ENCODE results near the gene ABTB2.

Gene ABTB2

DNA sequence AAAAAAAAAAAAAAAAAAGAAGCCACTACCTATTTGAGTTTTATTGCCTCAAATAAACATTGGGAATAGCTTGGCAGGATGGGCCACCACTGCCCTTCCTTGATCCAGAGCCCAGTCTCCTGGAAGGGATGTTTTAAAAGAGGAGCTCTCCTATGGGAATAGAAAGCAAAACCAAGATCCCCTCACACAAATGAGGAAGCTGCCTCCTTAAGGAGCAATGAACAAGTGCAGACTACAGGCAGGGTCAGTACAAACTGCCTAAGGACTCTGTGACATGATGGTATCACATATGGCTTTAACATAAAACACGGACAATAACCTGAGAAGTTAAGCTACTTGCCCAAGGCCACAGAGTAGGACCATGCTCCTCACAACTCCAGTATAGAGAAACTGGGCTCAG, 131.6 kb downstream of the ABTB2 start:
- DNase-seq: no peak

DNA sequence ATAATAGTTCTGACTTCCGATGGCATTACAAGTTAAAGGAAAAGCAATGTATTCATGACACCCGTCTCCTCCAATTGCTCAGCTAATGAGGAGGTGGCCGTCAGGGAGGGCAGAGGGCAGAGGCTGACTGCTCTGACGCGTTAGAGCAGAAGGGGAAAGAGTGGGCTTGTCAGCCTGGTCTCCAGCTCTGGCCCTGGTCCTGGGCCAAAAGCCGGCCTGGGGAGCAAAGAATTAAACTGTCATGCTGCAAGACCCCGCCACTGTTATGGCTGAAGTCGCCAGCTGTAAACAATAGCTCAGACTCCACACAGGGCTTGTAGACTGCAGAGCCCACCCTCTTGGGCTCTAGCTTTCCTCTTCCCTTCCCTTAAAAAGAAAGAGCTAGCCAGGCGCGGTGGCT, 132.7 kb downstream of the ABTB2 start:
- no peak for DNase-seq

DNA sequence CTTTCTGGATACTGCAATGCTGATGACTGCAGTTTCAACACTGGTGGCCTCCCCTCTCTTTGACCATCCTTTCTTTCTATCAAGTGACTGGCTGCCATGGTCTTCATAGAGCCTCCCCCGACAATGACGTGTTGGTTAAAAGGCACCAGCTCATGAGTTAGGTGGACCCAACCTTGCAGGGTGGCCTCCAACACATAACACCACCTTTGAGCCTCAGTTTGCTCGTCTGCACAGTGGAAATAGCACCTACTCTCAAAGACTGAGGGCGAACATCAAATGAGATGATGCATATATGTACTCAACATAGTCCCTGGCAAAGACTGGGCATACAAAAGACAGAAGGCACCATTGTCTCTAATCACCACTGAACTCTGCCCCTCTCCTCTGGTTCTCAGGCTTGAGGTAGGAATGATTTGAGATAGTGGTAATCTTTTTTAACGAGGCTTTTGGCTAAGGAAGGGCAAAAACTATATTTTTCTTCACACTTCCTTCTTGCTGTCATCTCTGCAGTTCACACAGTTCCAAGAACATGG, 133.3 kb downstream of the ABTB2 start:
- no peak for DNase-seq

GRCh38 chr11:34223907-34224306, 133.9 kb downstream of the ABTB2 start:
- no peak for DNase-seq

DNA sequence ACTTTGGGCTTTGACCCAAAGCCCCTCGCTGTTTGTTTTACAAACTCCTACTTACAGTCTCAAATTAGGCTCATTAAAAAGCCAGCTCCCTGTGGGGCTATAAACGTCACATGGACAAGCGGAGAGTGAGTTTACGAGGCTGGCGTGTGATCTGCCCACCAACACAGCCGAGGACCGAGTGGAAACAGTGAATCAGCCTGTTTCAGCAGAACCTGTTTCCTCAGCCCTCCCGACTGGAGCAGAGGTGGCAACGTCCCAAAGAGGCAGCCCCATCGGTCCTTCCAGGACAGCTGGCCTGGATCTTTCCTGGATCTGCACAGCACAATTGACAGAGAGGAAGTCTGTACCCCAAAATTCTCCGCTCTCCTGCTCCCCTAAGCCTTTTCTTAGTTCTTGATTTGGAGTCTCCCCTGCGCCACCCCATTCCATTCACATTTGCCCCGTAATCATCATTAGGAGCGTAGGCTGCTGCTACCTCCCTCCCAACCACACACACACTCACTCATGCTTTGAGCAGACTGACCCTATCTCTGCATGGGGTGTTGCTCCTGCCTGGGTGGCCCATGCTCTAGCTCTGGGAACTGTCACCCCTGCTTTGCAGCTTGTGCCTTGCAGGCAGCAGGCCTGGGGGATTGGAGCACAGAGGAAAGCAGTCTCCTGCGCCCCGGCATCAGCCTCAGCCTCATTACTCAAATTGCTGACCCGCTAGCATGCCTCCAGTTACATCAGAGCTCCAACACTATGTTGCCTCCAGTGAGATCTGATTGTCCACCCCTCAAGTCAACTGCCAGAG, 134.6 kb downstream of the ABTB2 start:
- DNase-seq: peak; percentile 65

GRCh38 chr11:34222030-34222429, 135.8 kb downstream of the ABTB2 start:
- no peak for DNase-seq

- DNase-seq: no peak
Measured at GRCh38 chr11:34219941-34220370, 137.9 kb downstream of the ABTB2 start.

DNA sequence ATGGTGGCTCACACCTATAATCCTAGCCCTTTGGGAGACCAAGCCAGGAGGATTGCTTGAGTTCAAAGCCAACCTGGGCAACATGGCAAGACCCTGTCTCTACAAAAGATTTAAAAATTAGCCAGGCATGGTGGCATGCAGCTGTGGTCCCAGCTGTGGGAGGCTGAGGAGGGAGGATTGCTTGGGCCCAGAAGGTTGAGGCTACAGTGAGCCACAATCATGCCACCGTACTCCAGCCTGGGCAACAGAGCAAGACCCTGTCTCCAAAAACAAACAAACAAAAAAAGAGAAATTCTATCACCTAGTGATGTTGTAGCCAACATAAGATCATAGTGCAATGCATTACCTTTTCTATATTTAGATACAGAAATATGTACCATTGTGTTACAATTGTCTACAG, 138.5 kb downstream of the ABTB2 start:
- DNase-seq: no peak

- peak; percentile 95 for DNase-seq
Measured at GRCh38 chr11:34218756-34219155, 139.1 kb downstream of the ABTB2 start.

DNA sequence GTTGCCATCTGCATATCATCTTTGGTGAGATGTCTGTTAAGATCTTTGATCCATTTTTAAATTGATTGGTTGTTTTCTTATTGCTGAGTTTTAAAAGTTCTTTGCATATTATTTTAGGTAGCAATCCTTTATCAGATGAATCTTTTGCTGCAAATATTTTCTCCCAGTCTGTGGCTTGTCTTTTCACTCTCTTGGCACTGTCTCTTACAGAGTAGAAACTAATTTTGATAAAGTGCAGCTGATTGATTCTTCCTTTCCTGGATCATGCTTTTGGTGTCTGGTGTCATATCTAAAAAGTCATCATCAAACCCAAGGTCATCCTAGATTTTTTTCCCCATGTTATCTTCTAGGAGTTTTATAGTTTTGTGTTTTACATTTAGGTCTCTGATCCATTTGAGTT, 139.7 kb downstream of the ABTB2 start:
- no peak for DNase-seq

GRCh38 chr11:34216706-34217105, 141.1 kb downstream of the ABTB2 start:
- no peak for DNase-seq

DNA sequence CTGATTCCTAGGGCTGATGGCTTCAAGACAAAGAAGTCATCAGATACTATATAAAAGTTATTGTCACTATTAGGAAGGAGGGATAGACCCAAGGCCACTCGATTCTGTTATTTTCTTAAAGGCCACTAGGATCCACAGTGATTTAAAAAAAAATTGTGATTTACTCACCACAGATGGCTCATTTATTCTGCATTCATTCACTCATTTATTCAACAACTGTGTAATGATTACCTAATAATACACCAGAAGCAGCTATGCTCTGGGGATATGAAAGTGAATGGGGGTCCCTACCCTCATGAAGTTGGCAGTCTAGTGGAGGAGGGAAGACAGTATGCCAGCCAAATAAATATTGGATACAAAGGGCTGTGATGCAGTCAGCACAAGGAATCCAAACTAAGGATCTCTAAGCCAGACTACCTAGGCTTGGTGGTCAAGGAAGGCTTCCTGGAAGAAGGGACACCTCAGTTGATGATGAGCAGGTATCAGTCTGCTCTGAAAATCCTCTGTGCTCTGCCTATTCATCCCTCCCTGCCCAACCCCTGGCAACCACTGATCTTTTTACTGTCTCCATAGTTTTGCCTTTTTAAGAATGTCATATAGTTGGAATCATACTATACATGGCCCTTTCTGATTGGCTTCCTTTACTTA, 141.9 kb downstream of the ABTB2 start:
- no peak for DNase-seq

DNA sequence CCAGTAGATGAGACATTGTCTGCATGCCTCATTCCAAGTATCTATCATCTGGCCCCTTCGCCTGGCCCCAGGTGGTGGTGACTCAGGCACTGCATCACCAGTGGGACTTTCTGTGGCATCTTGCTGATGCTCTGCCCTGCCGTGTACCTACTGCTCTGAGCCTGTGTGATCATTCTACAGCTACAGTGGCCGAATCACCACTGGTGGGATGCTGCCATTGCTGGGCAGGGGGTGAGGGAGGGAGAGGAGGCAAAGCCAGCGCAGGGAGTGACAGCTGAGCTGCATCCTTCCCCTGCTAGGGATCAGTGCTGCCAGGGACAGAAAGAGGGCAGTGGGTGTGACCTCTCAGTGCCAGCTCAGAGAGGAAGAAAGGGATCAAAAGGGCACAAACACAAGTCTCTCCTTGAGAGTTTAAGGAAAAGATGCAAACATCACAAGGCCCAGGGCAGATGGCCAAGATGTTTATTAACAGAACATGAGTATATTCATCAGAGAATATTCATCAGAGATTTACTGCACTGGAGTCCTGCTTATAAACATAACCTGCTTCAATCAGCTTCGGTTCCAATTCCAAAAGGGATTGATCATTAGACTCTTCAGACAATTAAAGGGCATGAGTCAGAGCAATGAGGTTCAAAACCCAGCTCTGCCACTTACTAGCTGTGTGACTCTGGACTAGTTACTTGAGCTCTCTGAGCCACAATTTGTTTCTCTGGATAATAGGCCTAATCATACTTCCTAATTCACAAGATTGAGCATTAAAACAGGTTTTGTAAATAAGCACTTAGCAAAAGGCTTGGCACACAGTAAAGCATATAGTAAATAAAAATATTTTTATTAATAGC, 142.6 kb downstream of the ABTB2 start:
- no peak for DNase-seq

DNA sequence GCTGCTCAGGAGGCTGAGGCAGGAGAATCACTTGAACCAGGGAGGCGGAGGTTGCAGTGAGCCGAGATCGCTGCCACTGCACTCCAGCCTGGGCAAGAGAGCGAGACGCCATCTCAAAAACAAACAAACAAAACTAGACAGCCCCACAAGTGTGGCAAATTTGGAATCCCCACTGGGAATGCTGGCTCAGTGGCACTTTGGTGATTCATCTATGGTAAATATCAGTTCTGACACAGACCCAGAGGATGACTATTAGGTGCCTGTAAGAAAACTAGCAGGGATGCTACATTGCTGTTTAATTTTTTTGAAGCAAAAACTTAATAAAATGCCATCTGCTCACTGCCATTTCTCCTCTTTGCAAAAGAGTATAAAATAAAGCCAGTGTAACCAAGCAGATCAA, 144.4 kb downstream of the ABTB2 start:
- no peak for DNase-seq

DNA sequence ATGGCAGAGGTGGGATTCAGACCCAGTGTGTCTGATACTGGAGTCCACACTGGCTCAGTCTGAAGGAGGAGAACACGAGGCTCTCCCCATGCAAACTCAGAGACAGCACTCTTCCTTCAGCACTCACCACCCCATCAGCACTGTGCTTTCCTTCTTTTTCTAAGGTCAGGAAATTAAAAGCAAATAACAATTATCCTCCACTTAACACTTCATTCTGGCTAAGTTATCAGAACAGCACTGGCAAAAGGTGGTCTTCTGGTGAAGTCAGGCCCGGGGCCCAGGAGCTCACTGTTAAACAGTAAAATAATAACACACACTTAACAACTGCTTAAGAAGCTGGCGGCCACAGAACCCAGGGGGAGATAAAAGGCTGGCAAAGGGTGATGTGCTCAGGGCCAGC, 145.2 kb downstream of the ABTB2 start:
- DNase-seq: no peak

DNA sequence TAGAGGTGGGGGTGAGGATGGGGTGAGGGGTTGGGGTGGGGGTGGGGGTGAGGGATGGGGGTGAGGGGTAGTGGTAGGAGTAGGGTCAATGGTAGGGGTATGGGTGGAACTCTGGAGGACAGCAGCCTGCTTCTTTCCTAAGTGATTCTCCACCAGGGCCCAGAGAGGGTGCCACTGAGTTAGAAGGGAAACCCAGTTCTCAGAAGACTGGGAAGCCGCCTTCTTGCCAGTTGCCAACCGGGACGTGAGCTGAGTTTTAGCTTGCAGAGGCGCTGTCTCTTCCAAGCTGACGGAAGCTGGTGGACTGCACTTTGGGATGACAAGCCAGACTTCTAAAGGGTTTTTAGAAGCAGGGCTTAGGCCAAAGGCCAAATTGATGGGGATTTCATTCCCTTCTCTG, 148.0 kb downstream of the ABTB2 start:
- DNase-seq: no peak

GRCh38 chr11:34208266-34209135, 149.3 kb downstream of the ABTB2 start:
- DNase-seq: no peak

GRCh38 chr11:34207487-34208180, 150.2 kb downstream of the ABTB2 start:
- DNase-seq: no peak

- DNase-seq: no peak
Measured at GRCh38 chr11:34206407-34207300, 151.2 kb downstream of the ABTB2 start.

DNA sequence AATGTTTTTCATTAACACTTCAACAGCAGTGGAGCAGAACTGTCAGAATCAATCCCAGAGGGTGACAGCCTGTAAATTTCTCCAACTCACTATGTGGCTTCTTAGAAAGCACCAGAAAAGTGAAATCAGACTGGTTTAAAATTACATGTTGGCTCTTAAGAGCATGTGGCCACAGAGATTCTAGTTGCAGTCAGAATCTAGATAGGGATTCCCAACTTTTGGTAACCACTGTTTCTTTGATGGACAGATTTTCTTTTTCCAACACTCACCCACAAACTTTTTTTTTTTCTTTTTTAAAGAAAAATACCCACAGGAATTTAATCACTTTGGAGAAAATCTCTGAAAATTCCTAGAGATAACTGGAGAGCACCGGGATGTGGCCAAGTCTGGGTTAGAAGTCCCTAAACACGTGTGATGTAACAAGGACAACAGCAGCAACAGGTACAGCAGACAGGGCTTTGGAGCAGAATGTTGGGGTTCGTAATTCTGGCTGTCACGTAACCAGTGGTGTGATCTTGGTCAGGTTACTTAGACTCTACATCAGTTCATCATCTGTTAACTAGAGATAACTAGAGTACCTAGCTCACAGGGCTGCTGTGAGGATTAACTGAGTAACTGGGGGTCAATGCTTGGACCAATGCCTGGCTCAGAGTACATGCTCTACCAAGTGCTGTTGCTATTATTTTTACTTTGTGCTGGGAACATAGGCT, 152.3 kb downstream of the ABTB2 start:
- no peak for DNase-seq

All from NCI-H526 treated with DMSO at 0.1 percent for 48 hours (cell line).